DOHH2 (cell line): ENCODE measurements around the gene AMPH.

Experiments used
- H3F3A ChIP-seq: fragments of 200-600 bp; sonication (generic), shearing (Covaris generic); 2 replicates; pipeline ENCODE4 v1.6.0; 2016; ENCODE audit warnings: antibody characterized with exemption, mild to moderate bottlenecking; ENCODE audit not compliant: control insufficient read depth, insufficient read depth
- H3K27ac ChIP-seq: fragments of 200-600 bp; sonication (generic); 2 replicates; pipeline ENCODE4 v1.5.1; 2014; ENCODE audit warnings: low read depth, mild to moderate bottlenecking, low read length, moderate library complexity
- H3K27me3 ChIP-seq: fragments of 200-600 bp; sonication (generic); 2 replicates; pipeline ENCODE4 v1.6.1; 2014; ENCODE audit warnings: mild to moderate bottlenecking, low read length, mixed read lengths; ENCODE audit not compliant: control insufficient read depth
- H3K36me3 ChIP-seq: fragments of 200-600 bp; sonication (generic); 2 replicates; pipeline ENCODE4 v1.6.1; 2014; ENCODE audit warnings: mild to moderate bottlenecking, low read length, moderate library complexity, mixed read lengths; ENCODE audit not compliant: control insufficient read depth
- H3K4me1 ChIP-seq: fragments of 200-600 bp; sonication (generic); 2 replicates; pipeline ENCODE4 v1.6.1; 2014; ENCODE audit warnings: mild to moderate bottlenecking, low read length, mixed read lengths; ENCODE audit not compliant: control insufficient read depth
- H3K4me2 ChIP-seq: fragments of 200-600 bp; sonication (generic); 2 replicates; pipeline ENCODE4 v1.6.0; 2014; ENCODE audit warnings: mild to moderate bottlenecking, low read length, moderate library complexity
- H3K4me3 ChIP-seq: fragments of 200-600 bp; sonication (generic); 2 replicates; pipeline ENCODE4 v1.5.1; 2014; ENCODE audit warnings: mild to moderate bottlenecking, low read length, mixed read lengths
- H3K79me2 ChIP-seq: fragments of 200-600 bp; sonication (generic); 2 replicates; pipeline ENCODE4 v1.6.1; 2014; ENCODE audit warnings: mild to moderate bottlenecking, low read length, mixed read lengths; ENCODE audit not compliant: control insufficient read depth
- H3K9me2 ChIP-seq: fragments of 200-600 bp; sonication (generic); replicated peaks from 2 replicates; pipeline ENCODE4 v1.6.1; 2014; ENCODE audit warnings: mild to moderate bottlenecking, low read length, mixed read lengths; ENCODE audit not compliant: control insufficient read depth
- H3K9me3 ChIP-seq: fragments of 200-600 bp; sonication (generic); 2 replicates; pipeline ENCODE4 v1.6.1; 2014; ENCODE audit warnings: antibody characterized with exemption, low read length, mixed read lengths; ENCODE audit not compliant: control insufficient read depth, insufficient read depth
- H4K20me1 ChIP-seq: fragments of 200-600 bp; sonication (generic); 2 replicates; pipeline ENCODE4 v1.6.0; 2014; ENCODE audit warnings: low read depth, mild to moderate bottlenecking, antibody characterized with exemption, low read length, moderate library complexity; ENCODE audit not compliant: control insufficient read depth, insufficient read depth
- EZH2phosphoT487 ChIP-seq: fragments of 200-600 bp; sonication (generic); IDR thresholded peaks from 2 replicates; pipeline ENCODE4 v1.6.1; 2017; ENCODE audit warnings: borderline replicate concordance, mild to moderate bottlenecking, antibody characterized with exemption, low read length, moderate library complexity, mixed read lengths
- TF ChIP-seq, protein P1 (sequence below): fragments of 200-600 bp; sonication (generic); IDR thresholded peaks from one replicate; pipeline ENCODE4 v1.5.1; 2014; ENCODE audit warnings: antibody characterized with exemption, mild to moderate bottlenecking, low read depth, low read length; ENCODE audit not compliant: poor library complexity, severe bottlenecking

AMPH gene

DNA sequence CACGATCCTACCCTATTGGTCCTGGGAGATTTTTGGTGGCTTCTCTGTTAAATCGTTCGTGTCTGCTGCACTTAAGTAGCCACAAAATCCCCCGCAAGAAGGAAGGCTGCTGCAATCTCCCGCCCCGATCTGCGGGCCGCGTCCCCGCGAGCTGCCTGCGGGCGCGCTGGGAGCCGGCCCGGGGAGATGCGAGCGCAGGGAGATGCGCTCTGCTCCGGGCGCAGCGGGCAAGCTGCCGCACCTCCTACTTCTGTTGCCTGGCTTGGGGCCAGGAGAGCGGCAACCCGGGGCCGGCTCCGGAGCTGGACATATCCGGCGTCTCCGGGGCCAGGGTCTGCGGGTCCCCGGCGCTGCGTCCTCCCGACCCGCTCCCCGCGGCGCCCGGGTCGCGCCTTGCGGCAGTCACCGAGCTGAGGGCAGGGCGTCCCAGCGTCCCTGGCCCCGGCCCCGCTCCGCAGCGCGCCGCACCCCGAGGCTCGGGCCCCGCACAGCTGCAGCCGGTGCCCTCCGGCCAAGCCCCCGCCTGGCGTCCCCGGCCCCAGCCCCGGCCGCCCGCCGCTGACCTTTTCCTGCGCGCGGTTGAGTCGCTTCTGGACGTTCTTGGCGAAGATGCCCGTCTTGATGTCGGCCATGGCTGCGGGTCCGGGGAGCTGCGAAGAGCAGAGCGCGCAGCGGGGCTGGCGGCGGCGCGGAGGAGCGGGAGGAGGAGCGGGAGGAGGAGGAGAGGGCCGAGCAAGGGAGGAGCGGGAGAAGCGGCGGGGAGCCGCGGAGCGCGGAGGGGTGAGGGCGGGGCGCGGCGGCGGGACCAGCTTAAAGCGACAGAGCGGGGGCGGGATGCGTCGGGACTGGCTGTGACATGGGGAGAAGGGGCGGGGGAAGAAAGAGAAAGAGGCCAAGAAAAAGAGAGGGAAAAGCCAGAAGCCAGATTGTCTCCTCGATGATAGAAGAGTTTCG is at the start of gene AMPH:
Gene AMPH (minus strand): TSS at position 654 of the 954 bp plus-strand sequence. CDS start 22 bp downstream, at position 632.
- no peaks in the 10 kb centered on the region for H3K27me3 ChIP-seq
- no peaks in the 10 kb centered on the region for H3K9me3 ChIP-seq
- no peaks in the 10 kb centered on the region for H3K4me1 ChIP-seq
- no peaks in the 10 kb centered on the region for H3K9me2 ChIP-seq
- no peaks in the 10 kb centered on the region for H3K79me2 ChIP-seq
- H4K20me1 ChIP-seq: no peaks in the 10 kb centered on the region
- no peak within 1 kb of the TSS for H3K4me2 ChIP-seq
- H3F3A ChIP-seq: no peaks in the 10 kb centered on the region
- no peak within 1 kb of the TSS for H3K4me3 ChIP-seq
- H3K27ac ChIP-seq: no peak within 1 kb of the TSS
- no peak for TF ChIP-seq EZH2phosphoT487
- TF ChIP-seq, protein P1, sequence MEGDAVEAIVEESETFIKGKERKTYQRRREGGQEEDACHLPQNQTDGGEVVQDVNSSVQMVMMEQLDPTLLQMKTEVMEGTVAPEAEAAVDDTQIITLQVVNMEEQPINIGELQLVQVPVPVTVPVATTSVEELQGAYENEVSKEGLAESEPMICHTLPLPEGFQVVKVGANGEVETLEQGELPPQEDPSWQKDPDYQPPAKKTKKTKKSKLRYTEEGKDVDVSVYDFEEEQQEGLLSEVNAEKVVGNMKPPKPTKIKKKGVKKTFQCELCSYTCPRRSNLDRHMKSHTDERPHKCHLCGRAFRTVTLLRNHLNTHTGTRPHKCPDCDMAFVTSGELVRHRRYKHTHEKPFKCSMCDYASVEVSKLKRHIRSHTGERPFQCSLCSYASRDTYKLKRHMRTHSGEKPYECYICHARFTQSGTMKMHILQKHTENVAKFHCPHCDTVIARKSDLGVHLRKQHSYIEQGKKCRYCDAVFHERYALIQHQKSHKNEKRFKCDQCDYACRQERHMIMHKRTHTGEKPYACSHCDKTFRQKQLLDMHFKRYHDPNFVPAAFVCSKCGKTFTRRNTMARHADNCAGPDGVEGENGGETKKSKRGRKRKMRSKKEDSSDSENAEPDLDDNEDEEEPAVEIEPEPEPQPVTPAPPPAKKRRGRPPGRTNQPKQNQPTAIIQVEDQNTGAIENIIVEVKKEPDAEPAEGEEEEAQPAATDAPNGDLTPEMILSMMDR: no peak
- H3K36me3 ChIP-seq: no peaks in the 10 kb centered on the region

DNA sequence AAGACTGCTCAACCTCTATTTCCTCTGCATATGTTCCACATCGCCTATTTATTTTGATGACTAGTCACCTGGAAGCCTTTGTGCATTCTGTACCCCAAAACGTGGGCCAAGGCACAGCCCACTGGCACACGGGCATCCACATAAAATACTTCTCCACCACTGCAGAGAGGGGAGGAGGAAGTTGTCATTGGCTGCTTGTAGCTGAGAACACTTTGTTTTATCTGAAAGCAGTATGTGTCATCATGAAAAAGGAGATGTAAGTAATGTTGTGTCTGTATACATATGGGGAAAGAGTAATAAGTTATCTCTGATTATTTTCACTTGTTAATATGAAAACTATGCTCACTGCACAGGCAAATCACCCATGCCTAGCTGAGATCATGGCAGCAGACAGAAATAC is 48.2 kb upstream of the AMPH start:
- Histone ChIP-seq H3K9me2 (no peaks in the 10 kb centered on the region), H3K4me1 (no peaks in the 10 kb centered on the region), H4K20me1 (no peaks in the 10 kb centered on the region), H3K27me3 (peaks cover 6% of the 10 kb centered on the region; the same call in 1 of the 2 replicates), H3K4me3 (no peak overlapping the region), H3K27ac (no peak overlapping the region), H3K79me2 (no peaks in the 10 kb centered on the region), H3K9me3 (no peaks in the 10 kb centered on the region), H3K4me2 (no peak overlapping the region), H3K36me3 (no peaks in the 10 kb centered on the region), H3F3A (no peaks in the 10 kb centered on the region)
- TF ChIP-seq, protein P1: no peak
- TF ChIP-seq EZH2phosphoT487: no peak

DNA sequence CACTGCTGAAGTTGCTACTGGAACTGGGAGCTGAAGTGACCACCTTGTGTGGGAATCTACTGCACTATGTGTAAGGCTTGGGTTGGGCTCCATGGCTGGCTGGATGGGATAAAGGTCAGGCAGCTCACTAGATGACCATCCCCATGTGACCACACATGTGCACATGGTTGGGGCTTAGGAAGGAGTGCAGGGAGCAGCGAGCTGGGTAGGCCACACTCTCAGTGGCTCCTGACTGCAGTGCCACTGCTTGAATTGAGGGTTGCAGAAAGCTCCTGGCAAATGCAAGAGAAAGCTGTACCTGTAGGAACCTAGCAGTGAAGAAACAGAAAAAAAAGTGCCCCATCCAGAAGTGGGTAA is 47.5 kb upstream of the AMPH start:
- Histone ChIP-seq H3F3A (no peaks in the 10 kb centered on the region), H3K4me2 (no peak overlapping the region), H4K20me1 (no peaks in the 10 kb centered on the region), H3K79me2 (no peaks in the 10 kb centered on the region), H3K36me3 (no peaks in the 10 kb centered on the region), H3K9me2 (no peaks in the 10 kb centered on the region), H3K27me3 (peaks cover 6% of the 10 kb centered on the region; the same call in 1 of the 2 replicates), H3K4me3 (no peak overlapping the region), H3K9me3 (no peaks in the 10 kb centered on the region), H3K4me1 (no peaks in the 10 kb centered on the region), H3K27ac (no peak overlapping the region)
- TF ChIP-seq, protein P1: no peak
- no peak for TF ChIP-seq EZH2phosphoT487
